ENCODE measurements around the gene DCST2. TPM values are rescaled to one million over a fixed set of nuclear protein-coding genes. Genes with fewer than 3 reads are reported as not detected.

DCST2 gene
- total RNA-seq, 1 experiment from 2014 or later = 0.21 TPM

DNA sequence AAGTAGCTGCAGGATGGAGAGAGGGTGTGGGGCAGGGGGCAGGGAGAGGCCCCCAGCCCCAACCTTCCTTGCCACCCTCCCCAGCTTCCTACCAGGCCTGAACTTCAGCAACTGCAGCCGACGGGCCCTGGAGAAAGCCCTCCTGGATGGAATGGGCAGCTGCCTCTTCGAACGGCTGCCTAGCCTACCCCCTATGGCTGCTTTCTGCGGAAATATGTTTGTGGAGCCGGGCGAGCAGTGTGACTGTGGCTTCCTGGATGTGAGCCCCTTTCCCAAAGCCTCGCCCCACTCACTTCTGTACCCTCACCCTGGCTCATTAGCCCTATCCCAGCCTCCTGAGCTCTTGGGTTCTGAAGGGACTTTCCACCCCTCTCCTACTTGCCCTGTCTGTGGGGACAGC, 23.5 kb upstream of the DCST2 start:
- no TSS peak for BruUV-seq (replicated peaks)
- CTCF ChIA-PET = interaction anchor here (0.7 to 1.6 kb wide), 2 partner anchors 28 to 110 kb away, joined by 4 to 5 read pairs; no protein-coding TSS in a partner anchor
- intact Hi-C loops (cut with micrococcal nuclease; ENCODE audit: unreplicated experiment) = no loop called here

GRCh38 chr1:155053531-155054105, 20.0 kb upstream of the DCST2 start:
- H3K4me3 ChIP-seq (ENCODE audit: low read depth, low read length, poor library complexity, severe bottlenecking) = no peak overlapping the region
- H3K36me3 ChIP-seq (ENCODE audit: insufficient read depth, low read length, poor library complexity, severe bottlenecking) = no peaks in the 10 kb centered on the region
- no peaks in the 10 kb centered on the region for H3K9me3 ChIP-seq (ENCODE audit: low read depth, low read length, poor library complexity, severe bottlenecking)
- intact Hi-C loops (cut with micrococcal nuclease; ENCODE audit: unreplicated experiment) = no loop called here
- TF ChIP-seq CTCF (conservative IDR thresholded peaks at IDR 0.05; ENCODE audit: low read depth, low read length) = no peak
- TF ChIP-seq EZH2 (IDR thresholded peaks at IDR 0.05; ENCODE audit: borderline replicate concordance, low read depth, low read length, poor library complexity, severe bottlenecking) = no peak
- BruUV-seq (replicated peaks) = no TSS peak
- H3K27ac ChIP-seq (ENCODE audit: low read depth, low read length, poor library complexity, severe bottlenecking) = no peak overlapping the region
- H3K27me3 ChIP-seq (replicated peaks; ENCODE audit: insufficient read depth, low read depth, low read length, poor library complexity) = no peaks in the 10 kb centered on the region
- H3K4me1 ChIP-seq (ENCODE audit: insufficient read depth, low read length, poor library complexity, severe bottlenecking) = peaks cover 20% of the 10 kb centered on the region
- ChIA-PET POLR2A (ENCODE audit: low non-redundant PET) (no interaction called here), CTCF (interaction anchor here (2.0 kb wide), 1 partner anchor 8 kb away, joined by 9 read pairs; no protein-coding TSS in a partner anchor)
- DNase-seq (ENCODE audit: low spot score) = no peak

More for the DNA sequence above, 23.5 kb upstream of the DCST2 start:
- no peak overlapping the region for H3K27ac ChIP-seq (ENCODE audit: low read depth, low read length, poor library complexity, severe bottlenecking)
- H3K4me1 ChIP-seq (ENCODE audit: insufficient read depth, low read length, poor library complexity, severe bottlenecking) = peaks cover 16% of the 10 kb centered on the region
- no peaks in the 10 kb centered on the region for H3K9me3 ChIP-seq (ENCODE audit: low read depth, low read length, poor library complexity, severe bottlenecking)
- no peak for TF ChIP-seq EZH2 (IDR thresholded peaks at IDR 0.05; ENCODE audit: borderline replicate concordance, low read depth, low read length, poor library complexity, severe bottlenecking)
- no peak for TF ChIP-seq CTCF (conservative IDR thresholded peaks at IDR 0.05; ENCODE audit: low read depth, low read length)
- H3K27me3 ChIP-seq (replicated peaks; ENCODE audit: insufficient read depth, low read depth, low read length, poor library complexity) = no peaks in the 10 kb centered on the region
- no peak for DNase-seq (ENCODE audit: low spot score)
- H3K36me3 ChIP-seq (ENCODE audit: insufficient read depth, low read length, poor library complexity, severe bottlenecking) = no peaks in the 10 kb centered on the region
- POLR2A ChIA-PET (ENCODE audit: low non-redundant PET) = no interaction called here
- no peak overlapping the region for H3K4me3 ChIP-seq (ENCODE audit: low read depth, low read length, poor library complexity, severe bottlenecking)

- H3K4me3 ChIP-seq (ENCODE audit: low read depth, low read length, poor library complexity, severe bottlenecking) = peak overlapping the region; percentile 89
- BruUV-seq (replicated peaks) = no TSS peak
- H3K4me1 ChIP-seq (ENCODE audit: insufficient read depth, low read length, poor library complexity, severe bottlenecking) = peaks cover 20% of the 10 kb centered on the region
- intact Hi-C loops (cut with micrococcal nuclease; ENCODE audit: unreplicated experiment) = no loop called here
- TF ChIP-seq CTCF (conservative IDR thresholded peaks at IDR 0.05; ENCODE audit: low read depth, low read length) (peak; percentile 46; the same call in 1 of the 2 replicates), EZH2 (IDR thresholded peaks at IDR 0.05; ENCODE audit: borderline replicate concordance, low read depth, low read length, poor library complexity, severe bottlenecking) (no peak)
- no peaks in the 10 kb centered on the region for H3K9me3 ChIP-seq (ENCODE audit: low read depth, low read length, poor library complexity, severe bottlenecking)
- CTCF ChIA-PET = interaction anchor here (2.0 kb wide), 1 partner anchor 9 kb away, joined by 9 read pairs; no protein-coding TSS in a partner anchor
- H3K27ac ChIP-seq (ENCODE audit: low read depth, low read length, poor library complexity, severe bottlenecking) = no peak overlapping the region
- DNase-seq (ENCODE audit: low spot score) = no peak
- no peaks in the 10 kb centered on the region for H3K27me3 ChIP-seq (replicated peaks; ENCODE audit: insufficient read depth, low read depth, low read length, poor library complexity)
- POLR2A ChIA-PET (ENCODE audit: low non-redundant PET) = interaction anchor here (0.5 kb wide), 1 partner anchor 12 kb away, joined by 6 read pairs; no protein-coding TSS in a partner anchor
- no peaks in the 10 kb centered on the region for H3K36me3 ChIP-seq (ENCODE audit: insufficient read depth, low read length, poor library complexity, severe bottlenecking)
Observed at GRCh38 chr1:155052439-155053395, 19.1 kb upstream of the DCST2 start.
